DOHH2 (cell line): Measurements from ENCODE around the gene FASN.

Experiments
- H3F3A ChIP-seq: fragments of 200-600 bp; sonication (generic), shearing (Covaris generic); 2 replicates; pipeline ENCODE4 v1.6.0; 2016; ENCODE audit warnings: antibody characterized with exemption, mild to moderate bottlenecking; ENCODE audit not compliant: control insufficient read depth, insufficient read depth
- H3K27ac ChIP-seq: fragments of 200-600 bp; sonication (generic); 2 replicates; pipeline ENCODE4 v1.5.1; 2014; ENCODE audit warnings: low read depth, mild to moderate bottlenecking, low read length, moderate library complexity
- H3K27me3 ChIP-seq: fragments of 200-600 bp; sonication (generic); 2 replicates; pipeline ENCODE4 v1.6.1; 2014; ENCODE audit warnings: mild to moderate bottlenecking, low read length, mixed read lengths; ENCODE audit not compliant: control insufficient read depth
- H3K36me3 ChIP-seq: fragments of 200-600 bp; sonication (generic); 2 replicates; pipeline ENCODE4 v1.6.1; 2014; ENCODE audit warnings: mild to moderate bottlenecking, low read length, moderate library complexity, mixed read lengths; ENCODE audit not compliant: control insufficient read depth
- H3K4me1 ChIP-seq: fragments of 200-600 bp; sonication (generic); 2 replicates; pipeline ENCODE4 v1.6.1; 2014; ENCODE audit warnings: mild to moderate bottlenecking, low read length, mixed read lengths; ENCODE audit not compliant: control insufficient read depth
- H3K4me2 ChIP-seq: fragments of 200-600 bp; sonication (generic); 2 replicates; pipeline ENCODE4 v1.6.0; 2014; ENCODE audit warnings: mild to moderate bottlenecking, low read length, moderate library complexity
- H3K4me3 ChIP-seq: fragments of 200-600 bp; sonication (generic); 2 replicates; pipeline ENCODE4 v1.5.1; 2014; ENCODE audit warnings: mild to moderate bottlenecking, low read length, mixed read lengths
- H3K79me2 ChIP-seq: fragments of 200-600 bp; sonication (generic); 2 replicates; pipeline ENCODE4 v1.6.1; 2014; ENCODE audit warnings: mild to moderate bottlenecking, low read length, mixed read lengths; ENCODE audit not compliant: control insufficient read depth
- H3K9me2 ChIP-seq: fragments of 200-600 bp; sonication (generic); replicated peaks from 2 replicates; pipeline ENCODE4 v1.6.1; 2014; ENCODE audit warnings: mild to moderate bottlenecking, low read length, mixed read lengths; ENCODE audit not compliant: control insufficient read depth
- H3K9me3 ChIP-seq: fragments of 200-600 bp; sonication (generic); 2 replicates; pipeline ENCODE4 v1.6.1; 2014; ENCODE audit warnings: antibody characterized with exemption, low read length, mixed read lengths; ENCODE audit not compliant: control insufficient read depth, insufficient read depth
- H4K20me1 ChIP-seq: fragments of 200-600 bp; sonication (generic); 2 replicates; pipeline ENCODE4 v1.6.0; 2014; ENCODE audit warnings: low read depth, mild to moderate bottlenecking, antibody characterized with exemption, low read length, moderate library complexity; ENCODE audit not compliant: control insufficient read depth, insufficient read depth
- CTCF ChIP-seq: fragments of 200-600 bp; sonication (generic); IDR thresholded peaks from one replicate; pipeline ENCODE4 v1.5.1; 2014; ENCODE audit warnings: antibody characterized with exemption, mild to moderate bottlenecking, low read depth, low read length; ENCODE audit not compliant: poor library complexity, severe bottlenecking
- EZH2phosphoT487 ChIP-seq: fragments of 200-600 bp; sonication (generic); IDR thresholded peaks from 2 replicates; pipeline ENCODE4 v1.6.1; 2017; ENCODE audit warnings: borderline replicate concordance, mild to moderate bottlenecking, antibody characterized with exemption, low read length, moderate library complexity, mixed read lengths

The FASN gene

GRCh38 chr17:82063424-82064415 lies 34.3 kb downstream of the FASN start:
- Histone ChIP-seq H3K4me3 (peak overlapping the region; percentile 95), H3K27ac (no peak overlapping the region), H3K4me2 (peak overlapping the region; percentile 75)

GRCh38 chr17:82062984-82063368 lies 35.1 kb downstream of the FASN start:
- H4K20me1 ChIP-seq: peaks cover 6% of the 10 kb centered on the region; the same call in 1 of the 2 replicates
- H3K9me2 ChIP-seq: no peaks in the 10 kb centered on the region
- peaks cover 20% of the 10 kb centered on the region for H3K4me1 ChIP-seq
- H3K36me3 ChIP-seq: peaks cover 70% of the 10 kb centered on the region
- H3K27me3 ChIP-seq: no peaks in the 10 kb centered on the region
- TF ChIP-seq CTCF (no peak), EZH2phosphoT487 (no peak)
- no peak overlapping the region for H3K4me3 ChIP-seq
- peaks cover 36% of the 10 kb centered on the region for H3K79me2 ChIP-seq
- H3K27ac ChIP-seq: no peak overlapping the region
- no peaks in the 10 kb centered on the region for H3K9me3 ChIP-seq
- H3K4me2 ChIP-seq: no peak overlapping the region
- no peaks in the 10 kb centered on the region for H3F3A ChIP-seq

More at GRCh38 chr17:82063424-82064415, 34.3 kb downstream of the FASN start:
- H3K9me2 ChIP-seq: no peaks in the 10 kb centered on the region
- TF ChIP-seq CTCF: no peak
- no peak for TF ChIP-seq EZH2phosphoT487
- no peaks in the 10 kb centered on the region for H3K9me3 ChIP-seq
- peaks cover 63% of the 10 kb centered on the region for H3K36me3 ChIP-seq
- H4K20me1 ChIP-seq: peaks cover 6% of the 10 kb centered on the region; the same call in 1 of the 2 replicates
- peaks cover 36% of the 10 kb centered on the region for H3K79me2 ChIP-seq
- no peaks in the 10 kb centered on the region for H3K27me3 ChIP-seq
- H3K4me1 ChIP-seq: peaks cover 20% of the 10 kb centered on the region
- no peaks in the 10 kb centered on the region for H3F3A ChIP-seq

GRCh38 chr17:82062076-82062983 lies 35.7 kb downstream of the FASN start:
- peaks cover 20% of the 10 kb centered on the region for H3K4me1 ChIP-seq
- H3K79me2 ChIP-seq: peaks cover 36% of the 10 kb centered on the region
- H3K27ac ChIP-seq: no peak overlapping the region

More at GRCh38 chr17:82062076-82062983, 35.7 kb downstream of the FASN start:
- TF ChIP-seq EZH2phosphoT487 (no peak), CTCF (no peak)
- H3K27me3 ChIP-seq: no peaks in the 10 kb centered on the region
- no peak overlapping the region for H3K4me2 ChIP-seq
- no peaks in the 10 kb centered on the region for H3K9me2 ChIP-seq
- H3K4me3 ChIP-seq: no peak overlapping the region
- peaks cover 6% of the 10 kb centered on the region; the same call in 1 of the 2 replicates for H4K20me1 ChIP-seq
- no peaks in the 10 kb centered on the region for H3K9me3 ChIP-seq
- H3K36me3 ChIP-seq: peaks cover 77% of the 10 kb centered on the region
- H3F3A ChIP-seq: no peaks in the 10 kb centered on the region
